ENCODE data around the gene ACP1.

The ACP1 gene

DNA sequence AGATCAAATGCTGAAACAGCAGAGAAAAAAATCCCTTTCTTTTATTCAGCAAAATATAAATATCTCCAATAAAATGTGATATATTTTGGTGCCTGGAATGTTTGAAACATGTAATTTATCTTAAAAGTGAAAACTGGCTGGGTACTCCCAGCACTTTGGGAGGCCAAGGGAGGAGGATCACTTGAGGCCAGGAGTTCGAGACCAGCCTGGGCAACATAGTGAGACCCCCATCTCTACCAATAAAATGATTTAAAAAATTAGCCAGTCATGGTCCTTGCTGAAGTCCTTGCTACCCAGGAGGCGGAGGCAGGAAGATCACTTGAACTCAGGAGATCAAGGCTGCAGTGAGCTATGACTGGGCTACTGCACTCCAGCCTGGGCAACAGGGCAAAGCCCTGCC, 9.6 kb upstream of the ACP1 start:
- no peak for DNase-seq (ENCODE audit: low read depth)

GRCh38 chr2:256094-256493, 8.7 kb upstream of the ACP1 start:
- no peak for DNase-seq (ENCODE audit: low read depth)

DNA sequence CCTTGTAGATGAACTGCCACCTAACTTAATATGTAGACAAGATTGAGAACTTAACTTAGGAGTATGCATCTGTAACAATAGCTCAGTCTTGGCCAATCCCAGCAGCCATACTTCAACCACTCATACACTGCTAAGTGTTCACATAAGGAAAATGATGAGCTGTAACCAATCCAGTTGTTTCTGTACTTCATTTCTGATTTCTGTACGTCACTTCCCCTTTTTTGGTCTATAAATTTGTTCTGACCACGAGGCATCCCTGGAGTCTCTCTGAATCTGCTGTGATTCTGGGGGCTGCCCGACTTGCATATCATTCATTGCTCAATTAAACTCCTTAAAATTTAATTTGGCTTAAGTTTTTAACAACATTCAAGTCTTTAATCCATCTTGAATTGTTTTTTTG, 7.3 kb upstream of the ACP1 start:
- DNase-seq (ENCODE audit: low read depth) = no peak

- DNase-seq (ENCODE audit: low read depth) = no peak
Observed at GRCh38 chr2:257842-258241, 6.9 kb upstream of the ACP1 start.

DNA sequence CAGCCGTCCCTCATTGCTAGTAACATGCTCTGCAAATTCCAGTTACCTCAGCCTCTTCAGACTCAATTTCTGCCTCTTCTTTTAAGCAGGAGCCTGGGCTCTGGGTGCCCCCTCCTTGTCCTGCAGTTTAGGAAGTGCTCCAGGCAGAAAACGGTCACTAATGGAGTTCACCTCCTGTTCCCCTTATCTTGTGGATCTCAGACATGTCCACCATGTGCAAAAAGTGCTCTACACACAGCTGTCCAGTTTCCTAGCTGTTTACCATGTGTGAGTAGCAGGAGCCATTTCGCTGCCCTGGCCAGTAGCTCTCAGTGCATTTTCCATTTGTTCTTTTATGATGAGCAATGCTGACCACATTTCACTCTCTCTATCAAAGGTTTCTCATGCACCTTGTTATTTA, 5.8 kb upstream of the ACP1 start:
- DNase-seq (ENCODE audit: low read depth) = no peak

GRCh38 chr2:259789-260331, 4.9 kb upstream of the ACP1 start:
- DNase-seq (ENCODE audit: low read depth) = no peak

GRCh38 chr2:260507-261161, 4.1 kb upstream of the ACP1 start:
- DNase-seq (ENCODE audit: low read depth) = no peak

DNA sequence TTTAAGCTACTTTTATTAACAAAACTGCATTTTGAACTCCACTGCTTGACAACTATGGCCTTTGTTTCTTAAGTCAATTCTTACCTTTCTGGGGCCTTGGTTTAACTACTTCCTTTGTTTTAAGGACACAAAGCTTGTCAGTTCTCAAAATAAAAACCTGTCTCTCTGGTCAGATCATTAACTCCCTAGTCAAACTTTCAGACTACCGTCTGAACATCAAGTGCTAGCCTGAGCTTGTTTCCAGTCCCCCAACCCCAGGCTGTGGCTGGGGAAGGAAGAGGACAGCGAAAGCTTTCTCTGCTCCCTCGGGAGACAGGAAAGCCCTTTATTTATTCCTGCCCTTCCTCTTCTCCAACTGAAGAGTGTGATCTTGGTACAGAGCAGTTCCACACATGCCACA, 2.6 kb upstream of the ACP1 start:
- no peak for DNase-seq (ENCODE audit: low read depth)

GRCh38 chr2:263022-263738, 1.6 kb upstream of the ACP1 start:
- no peak for DNase-seq (ENCODE audit: low read depth)

DNA sequence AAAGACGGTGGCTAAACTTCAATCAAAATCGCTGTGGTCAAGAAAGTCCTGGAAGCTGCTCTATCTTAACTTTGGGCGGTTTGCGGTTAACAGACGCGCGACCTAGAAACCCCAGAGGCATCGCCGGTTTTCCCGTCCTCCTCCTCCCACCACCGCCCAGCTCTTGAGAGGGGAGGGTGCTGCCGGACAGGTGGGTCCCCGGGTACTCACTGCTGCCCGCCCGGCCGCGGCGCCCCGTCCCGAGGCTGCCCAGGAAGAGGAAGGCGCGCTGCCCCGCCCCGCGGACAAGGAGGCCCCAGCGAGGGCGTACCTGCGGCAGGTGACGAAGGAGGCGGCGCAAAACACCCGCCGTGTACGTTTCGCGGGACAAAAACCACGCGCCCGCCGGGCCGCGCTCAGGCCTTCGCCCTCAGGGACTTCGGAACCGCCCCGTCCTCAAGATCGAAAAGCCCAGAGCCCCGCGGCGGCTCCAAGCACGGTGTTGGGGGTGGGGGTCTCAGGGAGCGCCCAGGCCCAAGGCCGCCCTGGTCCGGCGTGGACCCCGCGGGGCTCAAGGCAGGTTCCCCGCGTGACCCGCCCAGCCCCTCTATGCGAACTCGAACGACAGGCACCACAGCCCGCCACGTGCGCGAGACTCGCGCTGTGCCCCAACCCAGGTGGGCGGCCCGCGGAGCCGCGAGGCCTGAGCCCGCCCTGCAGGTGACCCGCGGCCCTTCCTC, 814 bp upstream of the ACP1 start, which contains the start of gene SH3YL1:
Gene SH3YL1 (minus strand): TSS at position 259 of the 719 bp plus-strand sequence. CDS start 48 bp downstream, at position 211.
- DNase-seq (ENCODE audit: low read depth) = no peak

DNA sequence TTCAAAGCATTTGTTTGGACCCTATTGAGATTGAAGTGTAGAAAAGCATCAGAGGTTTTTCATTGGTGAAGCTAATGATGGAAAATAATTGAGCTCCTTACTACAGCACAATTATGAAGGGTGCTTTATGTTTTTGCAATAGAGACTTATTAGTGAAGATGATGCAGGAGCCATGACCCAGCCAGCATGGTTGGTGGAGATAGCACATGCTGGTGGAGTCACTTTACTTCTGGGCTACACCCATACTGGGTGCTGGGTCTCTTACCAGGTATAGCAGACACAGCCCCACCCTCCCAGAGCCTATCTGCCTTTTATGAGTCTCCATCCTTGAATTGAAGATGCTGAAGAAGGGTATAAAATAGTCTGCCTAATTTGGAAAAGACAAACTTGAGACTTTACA, 3.6 kb downstream of the ACP1 start:
- DNase-seq (ENCODE audit: low read depth) = no peak

GRCh38 chr2:269356-270030, 4.7 kb downstream of the ACP1 start:
- no peak for DNase-seq (ENCODE audit: low read depth)

DNA sequence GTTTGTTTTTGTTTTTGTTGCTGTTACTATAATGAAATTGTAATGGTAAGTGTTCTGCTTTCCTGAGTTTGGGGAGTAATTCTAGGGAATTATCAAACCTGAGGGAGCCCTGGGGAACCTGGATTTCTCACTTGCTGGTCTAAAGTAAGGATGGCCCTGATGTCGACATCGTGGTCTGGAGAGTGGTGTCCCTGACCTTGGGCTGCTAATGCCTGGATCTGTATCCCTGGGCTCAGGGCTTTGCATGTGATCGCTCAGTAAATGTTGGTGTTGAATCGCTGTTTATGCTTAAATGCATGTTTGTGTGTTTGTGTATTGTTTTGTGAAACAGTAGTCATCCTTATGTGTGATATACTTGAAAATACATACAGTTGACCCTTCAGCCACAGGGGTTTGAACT, 6.1 kb downstream of the ACP1 start:
- no peak for DNase-seq (ENCODE audit: low read depth)

- DNase-seq (ENCODE audit: low read depth) = no peak
Observed at GRCh38 chr2:271917-272316, 7.2 kb downstream of the ACP1 start.

DNA sequence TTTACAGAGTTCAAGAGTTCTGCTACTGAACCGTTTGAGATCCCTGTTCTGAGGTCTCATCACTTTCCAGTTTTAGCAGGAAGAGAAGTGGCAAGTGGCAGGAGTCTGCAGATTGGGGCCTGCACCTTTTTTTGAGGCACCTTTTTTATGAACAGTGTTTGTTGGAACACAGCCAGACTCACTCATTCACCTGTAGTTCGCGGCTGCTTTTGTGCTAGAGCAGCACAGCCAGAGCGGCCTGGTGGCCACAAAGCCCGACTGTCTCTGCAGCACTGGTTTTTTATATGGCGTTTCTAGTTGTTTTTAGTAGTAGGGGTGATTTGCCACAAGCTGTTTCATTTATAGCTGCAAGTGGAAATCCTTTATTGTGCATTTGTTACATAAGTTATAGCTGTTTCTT, 8.6 kb downstream of the ACP1 start:
- DNase-seq (ENCODE audit: low read depth) = no peak

- no peak for DNase-seq (ENCODE audit: low read depth)
Observed at GRCh38 chr2:274503-274902, 9.8 kb downstream of the ACP1 start.

DNA sequence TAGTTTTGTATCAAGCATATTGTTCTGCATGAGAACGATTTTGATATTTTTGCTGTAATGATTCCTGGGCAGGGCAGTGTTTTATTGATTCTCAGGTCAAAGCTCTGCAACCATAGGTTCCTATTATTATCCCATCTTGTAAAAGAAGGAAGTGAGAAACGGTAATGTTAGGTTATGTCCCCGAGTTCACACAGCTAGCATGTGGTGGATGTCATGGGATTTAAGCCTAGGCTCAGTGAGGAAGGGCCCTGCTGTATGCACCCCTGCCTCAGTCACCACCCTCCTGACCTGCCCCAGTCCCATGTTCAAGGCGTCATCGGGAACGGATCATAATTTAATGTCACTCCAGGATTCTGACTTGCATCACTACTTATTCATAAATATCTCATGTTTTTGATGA, 10.7 kb downstream of the ACP1 start:
- DNase-seq (ENCODE audit: low read depth) = no peak

GRCh38 chr2:278312-278926, 13.7 kb downstream of the ACP1 start:
- no peak for DNase-seq (ENCODE audit: low read depth)

GRCh38 chr2:278927-279320, 14.2 kb downstream of the ACP1 start:
- DNase-seq (ENCODE audit: low read depth) = no peak

DNA sequence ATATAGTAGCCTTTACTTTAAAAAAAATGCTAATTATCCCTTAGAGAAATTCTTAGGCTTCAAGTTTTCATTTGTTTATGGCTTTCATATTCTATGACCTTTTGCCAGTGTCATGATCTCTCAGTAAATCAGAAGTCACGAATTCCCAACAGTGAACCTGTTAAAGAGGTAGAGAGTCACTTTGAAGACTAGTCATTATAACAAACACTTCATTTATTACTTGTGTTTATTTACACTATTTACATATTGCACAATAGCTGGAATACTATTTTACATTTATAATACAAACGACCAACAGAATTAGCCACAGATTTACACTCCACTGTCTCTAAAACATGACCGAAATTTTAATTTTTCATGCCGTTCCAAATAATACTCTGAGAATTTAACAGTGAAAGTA, 14.6 kb downstream of the ACP1 start:
- DNase-seq (ENCODE audit: low read depth) = no peak

- DNase-seq (ENCODE audit: low read depth) = no peak
Observed at GRCh38 chr2:279956-280649, 15.4 kb downstream of the ACP1 start.
